ENCODE data around the gene COL6A2. TPM values are rescaled to one million over a fixed set of nuclear protein-coding genes. Genes with fewer than 3 reads are reported as not detected.

COL6A2 gene
- polyA plus RNA-seq, 2 of the 4 experiments (the other 2 are of a cell fraction) = 2.3 to 13.1 TPM

- WGBS (ENCODE audit: missing lambda C conversion rate) = 4% methylated on average over 11 of the region's 72 CpGs
- H3K4me2 ChIP-seq = peak overlapping the region; percentile 72
- ChIA-PET CTCF (interaction anchor here (0.8 to 1.0 kb wide), 2 partner anchors 8 to 14 kb away, joined by 3 read pairs; no protein-coding TSS in a partner anchor), POLR2A (no interaction called here)
- TF ChIP-seq RCOR1 (IDR thresholded peaks at IDR 0.05; ENCODE audit: low read depth, low read length) (no peak), NFE2L2 (conservative IDR thresholded peaks at IDR 0.05; ENCODE audit: low read length) (no peak), TFCP2L1 (CRISPR knock-in tag; IDR thresholded peaks at IDR 0.05) (no peak), RNF2 (IDR thresholded peaks at IDR 0.05; ENCODE audit: borderline replicate concordance, low read depth) (no peak), JUNB (IDR thresholded peaks at IDR 0.05) (no peak), ZFP36 (IDR thresholded peaks at IDR 0.05; ENCODE audit: borderline replicate concordance, partially characterized antibody) (no peak), HES2 (IDR thresholded peaks at IDR 0.05) (no peak), HEYL (CRISPR knock-in tag; IDR thresholded peaks at IDR 0.05) (no peak), ZSCAN20 (CRISPR knock-in tag; IDR thresholded peaks at IDR 0.05) (no peak), RAD21 (conservative IDR thresholded peaks at IDR 0.05 in 1 of 2, IDR thresholded peaks at IDR 0.05 in 1 of 2) (no peak), USF2 (IDR thresholded peaks at IDR 0.05) (no peak), NPAS2 (CRISPR knock-in tag; IDR thresholded peaks at IDR 0.05; ENCODE audit: borderline replicate concordance) (no peak), JUN (IDR thresholded peaks at IDR 0.05) (no peak), GATA3 (IDR thresholded peaks at IDR 0.05; ENCODE audit: borderline replicate concordance) (no peak), EHMT2 (IDR thresholded peaks at IDR 0.05; ENCODE audit: low read depth) (no peak), FOSB (CRISPR knock-in tag; IDR thresholded peaks at IDR 0.05) (no peak)
- DNase-seq (ENCODE audit: low read depth in 1 of 2, low spot score in 1 of 2) (peak; percentile 23 to 44), ATAC-seq (peak in 1 of 2 experiments; percentile 78; a peak in 3 of 6 replicates), FAIRE-seq (no peak)
- peak overlapping the region in 1 of 2 experiments; percentile 65; a peak in 3 of 6 replicates for H3K27ac ChIP-seq
- peak overlapping the region; percentile 29; the same call in 2 of the 3 replicates for H3K4me3 ChIP-seq
- H3K4me1 ChIP-seq = 0 out of 3 replicates have a peak, but pooled peaks cover 4% of the 10 kb centered on the region
- no peaks in the 10 kb centered on the region for H3K9me3 ChIP-seq
Measured at GRCh38 chr21:46160907-46161632, 63.2 kb downstream of the COL6A2 start.

GRCh38 chr21:46161633-46162592, 64.0 kb downstream of the COL6A2 start:
- TF ChIP-seq CEBPB (IDR thresholded peaks at IDR 0.05) (no peak), BCL3 (IDR thresholded peaks at IDR 0.05) (no peak)
- peak overlapping the region; percentile 72 for H3K4me2 ChIP-seq
- 0 out of 3 replicates have a peak, but pooled peaks cover 4% of the 10 kb centered on the region for H3K4me1 ChIP-seq
- CTCF ChIA-PET = interaction anchor here (0.8 to 1.0 kb wide), 2 partner anchors 9 to 15 kb away, joined by 3 read pairs; no protein-coding TSS in a partner anchor
- H3K27ac ChIP-seq = no peak overlapping the region; a peak in 1 of 6 replicates
- WGBS (ENCODE audit: missing lambda C conversion rate) = 65% methylated on average over 19 of the region's 72 CpGs
- POLR2A ChIA-PET = no interaction called here
- no peak overlapping the region; the same call in 2 of the 3 replicates for H3K4me3 ChIP-seq
- DNase-seq (ENCODE audit: low read depth in 1 of 2, low spot score in 1 of 2) (no peak), ATAC-seq (peak in 1 of 2 experiments; percentile 16; a peak in 3 of 6 replicates), FAIRE-seq (no peak)
- no peaks in the 10 kb centered on the region for H3K9me3 ChIP-seq

- Histone ChIP-seq H3K9me3 (no peaks in the 10 kb centered on the region), H3K4me1 (0 out of 3 replicates have a peak, but pooled peaks cover 4% of the 10 kb centered on the region), H3K4me2 (no peak overlapping the region), H3K27ac (no peak overlapping the region), H3K4me3 (no peak overlapping the region)
- no peak for TF ChIP-seq BHLHE40 (IDR thresholded peaks at IDR 0.05; ENCODE audit: low read depth, low read length)
- TF ChIP-seq GATA3 (IDR thresholded peaks at IDR 0.05; ENCODE audit: borderline replicate concordance) = no peak
- ChIA-PET POLR2A (no interaction called here), CTCF (no interaction called here)
- ATAC-seq (no peak), DNase-seq (ENCODE audit: low read depth in 1 of 2, low spot score in 1 of 2) (no peak), FAIRE-seq (no peak)
- 80% methylated on average over 4 of the region's 4 CpGs for WGBS (ENCODE audit: missing lambda C conversion rate)
Measured at GRCh38 chr21:46163380-46163779, 65.5 kb downstream of the COL6A2 start.

Data from A549 (cell line).